ENCODE measurements around the gene PRDM8.
A peak's percentile ranks its signal among the peaks of the same experiment; 100 is the strongest.

Gene PRDM8

GRCh38 chr4:80201252-80202151 lies 4.2 kb downstream of the PRDM8 start:
- no peak for DNase-seq (ENCODE audit: low spot score)

- peak; percentile 55 for DNase-seq (ENCODE audit: low spot score)
Measured at GRCh38 chr4:80202190-80202711, 4.9 kb downstream of the PRDM8 start.

- no peak for DNase-seq (ENCODE audit: low spot score)
Measured at GRCh38 chr4:80202741-80203553, 5.6 kb downstream of the PRDM8 start.

GRCh38 chr4:80204433-80205011 lies 7.2 kb downstream of the PRDM8 start:
- no peak for DNase-seq (ENCODE audit: low spot score)

GRCh38 chr4:80206111-80206510 lies 8.8 kb downstream of the PRDM8 start:
- no peak for DNase-seq (ENCODE audit: low spot score)

- DNase-seq (ENCODE audit: low spot score) = no peak
Measured at GRCh38 chr4:80206521-80207171, 9.3 kb downstream of the PRDM8 start.

GRCh38 chr4:80207172-80207583 lies 9.9 kb downstream of the PRDM8 start:
- DNase-seq (ENCODE audit: low spot score) = no peak

- no peak for DNase-seq (ENCODE audit: low spot score)
Measured at GRCh38 chr4:80207664-80208063, 10.4 kb downstream of the PRDM8 start.

- DNase-seq (ENCODE audit: low spot score) = no peak
Measured at GRCh38 chr4:80208610-80209339, 11.5 kb downstream of the PRDM8 start.

GRCh38 chr4:80209340-80209701 lies 12.0 kb downstream of the PRDM8 start:
- DNase-seq (ENCODE audit: low spot score) = no peak

- DNase-seq (ENCODE audit: low spot score) = no peak
Measured at GRCh38 chr4:80210549-80210948, 13.2 kb downstream of the PRDM8 start.

- no peak for DNase-seq (ENCODE audit: low spot score)
Measured at GRCh38 chr4:80213117-80213815, 16.0 kb downstream of the PRDM8 start.

GRCh38 chr4:80215449-80216052 lies 18.2 kb downstream of the PRDM8 start:
- DNase-seq (ENCODE audit: low spot score) = peak; percentile 55

- DNase-seq (ENCODE audit: low spot score) = no peak
Measured at GRCh38 chr4:80216100-80216761, 18.9 kb downstream of the PRDM8 start.

GRCh38 chr4:80219301-80220025 lies 22.2 kb downstream of the PRDM8 start:
- no peak for DNase-seq (ENCODE audit: low spot score)

- no peak for DNase-seq (ENCODE audit: low spot score)
Measured at GRCh38 chr4:80220711-80221110, 23.4 kb downstream of the PRDM8 start.

- no peak for DNase-seq (ENCODE audit: low spot score)
Measured at GRCh38 chr4:80221161-80221560, 23.9 kb downstream of the PRDM8 start.

GRCh38 chr4:80225595-80225994 lies 28.3 kb downstream of the PRDM8 start:
- no peak for DNase-seq (ENCODE audit: low spot score)

- DNase-seq (ENCODE audit: low spot score) = no peak
Measured at GRCh38 chr4:80226094-80226493, 28.8 kb downstream of the PRDM8 start.

Data from globus pallidus (tissue), 1 donor.